Retinal pigment epithelial cell (primary cell): Measurements from ENCODE around the gene LIMCH1.

Experiments
- DNase-seq: peaks from one replicate; pipeline ENCODE4 v3.0.0-alpha.2; 2010; ENCODE audit warnings: low read depth
- H3K4me3 ChIP-seq: 2 replicates; pipeline ENCODE4 v1.5.1; 2011; ENCODE audit warnings: mild to moderate bottlenecking, low read length, control low read depth, moderate library complexity
- CTCF ChIP-seq: conservative IDR thresholded peaks from 2 replicates; pipeline ENCODE4 v1.5.1; 2011; ENCODE audit warnings: low read depth, low read length, control low read depth, inconsistent platforms

Gene LIMCH1

GRCh38 chr4:41601025-41601424, 63.1 kb downstream of the LIMCH1 start:
- no peak for DNase-seq
- H3K4me3 ChIP-seq, result no peak overlapping the region
- TF ChIP-seq CTCF, result no peak

DNA sequence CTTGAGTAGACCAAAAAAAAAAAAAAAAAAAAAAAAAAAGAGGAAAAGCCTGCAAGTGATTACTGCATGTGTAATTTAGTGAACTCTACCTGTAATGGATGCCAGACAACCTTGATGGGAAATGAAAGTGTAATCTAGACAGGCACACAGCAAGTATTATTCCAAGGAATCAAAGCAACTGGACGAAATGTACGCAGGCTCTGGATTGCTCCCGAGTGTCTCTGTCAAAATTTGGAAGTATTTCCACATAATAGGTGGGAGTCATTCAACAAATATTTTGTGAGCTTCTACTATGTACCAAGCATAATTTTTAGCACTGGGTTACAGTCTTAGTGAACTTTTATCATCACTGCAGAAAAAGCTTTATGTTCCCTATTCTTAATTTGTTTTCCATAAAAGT, 64.2 kb downstream of the LIMCH1 start:
- no peak for TF ChIP-seq CTCF
- no peak overlapping the region for H3K4me3 ChIP-seq
- no peak for DNase-seq

DNA sequence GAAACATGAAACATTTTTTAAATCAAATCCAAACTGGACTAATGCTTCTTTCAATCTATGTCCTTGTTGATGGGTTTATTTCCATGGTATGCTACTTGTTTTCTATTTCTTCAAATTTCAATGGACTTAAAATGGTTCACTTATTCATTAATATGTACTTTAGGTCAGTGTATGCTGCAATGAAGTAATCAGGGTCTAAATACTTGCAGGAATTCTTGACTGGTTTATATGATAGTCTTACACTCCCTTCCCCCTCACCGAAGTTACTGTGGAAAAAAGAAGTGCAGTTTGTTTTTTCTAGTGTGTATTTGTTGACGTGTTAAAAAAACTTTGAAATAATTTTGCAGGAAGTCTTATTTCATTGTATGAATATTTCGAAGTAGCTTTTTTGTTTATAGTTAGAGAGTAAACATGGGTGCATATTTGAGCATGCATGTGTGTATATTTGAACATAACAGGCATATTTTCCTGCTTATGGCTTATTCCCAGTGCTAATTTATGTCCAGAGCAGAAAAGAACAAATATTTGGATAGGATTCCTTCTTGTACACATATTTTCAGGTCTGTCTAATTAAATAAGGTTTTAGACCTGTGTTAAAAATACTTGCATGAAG, 65.0 kb downstream of the LIMCH1 start:
- TF ChIP-seq CTCF, result no peak
- no peak for DNase-seq
- no peak overlapping the region for H3K4me3 ChIP-seq

- H3K4me3 ChIP-seq, result no peak overlapping the region
- DNase-seq, result no peak
- TF ChIP-seq CTCF, result no peak
These were observed 71.9 kb downstream of the LIMCH1 start for GRCh38 chr4:41609851-41610250.

GRCh38 chr4:41610474-41610873, 72.5 kb downstream of the LIMCH1 start:
- H3K4me3 ChIP-seq, result no peak overlapping the region
- DNase-seq, result no peak
- TF ChIP-seq CTCF, result no peak

- TF ChIP-seq CTCF, result no peak
- DNase-seq, result no peak
- H3K4me3 ChIP-seq, result no peak overlapping the region
These were observed 73.3 kb downstream of the LIMCH1 start for GRCh38 chr4:41611124-41611838.
